ENCODE data around the gene OR2AJ1.

OR2AJ1 gene

DNA sequence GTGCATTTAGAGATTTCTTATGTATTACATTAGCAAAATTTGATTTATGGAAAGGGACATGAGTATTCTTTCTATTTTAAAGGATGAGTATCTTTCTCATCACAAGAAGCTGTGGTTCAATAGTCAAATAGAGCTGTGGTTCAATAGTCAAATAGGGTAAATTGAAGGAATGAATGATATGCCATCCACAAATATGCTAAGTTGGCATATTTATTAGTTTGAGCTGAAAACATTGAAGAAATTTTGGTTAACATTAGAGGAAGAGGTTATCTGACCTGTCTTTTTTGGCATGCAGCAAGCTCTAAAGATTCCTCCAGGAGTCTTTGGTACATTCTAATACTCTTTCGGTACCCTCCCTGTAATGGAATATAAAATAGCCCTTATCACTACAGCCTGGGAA, 28.7 kb downstream of the OR2AJ1 start:
- H3K4me1 ChIP-seq (ENCODE audit: control insufficient read depth, low read length), result no peaks in the 10 kb centered on the region
- no peaks in the 10 kb centered on the region for H3K9me3 ChIP-seq (ENCODE audit: control insufficient read depth, insufficient read depth, low read length)
- H3K4me3 ChIP-seq (ENCODE audit: low read length), result no peak overlapping the region
- H3F3A ChIP-seq (ENCODE audit: control insufficient read depth, insufficient read depth), result no peaks in the 10 kb centered on the region
- H3K27ac ChIP-seq (ENCODE audit: low read depth, low read length), result no peak overlapping the region
- TF ChIP-seq, protein P1, sequence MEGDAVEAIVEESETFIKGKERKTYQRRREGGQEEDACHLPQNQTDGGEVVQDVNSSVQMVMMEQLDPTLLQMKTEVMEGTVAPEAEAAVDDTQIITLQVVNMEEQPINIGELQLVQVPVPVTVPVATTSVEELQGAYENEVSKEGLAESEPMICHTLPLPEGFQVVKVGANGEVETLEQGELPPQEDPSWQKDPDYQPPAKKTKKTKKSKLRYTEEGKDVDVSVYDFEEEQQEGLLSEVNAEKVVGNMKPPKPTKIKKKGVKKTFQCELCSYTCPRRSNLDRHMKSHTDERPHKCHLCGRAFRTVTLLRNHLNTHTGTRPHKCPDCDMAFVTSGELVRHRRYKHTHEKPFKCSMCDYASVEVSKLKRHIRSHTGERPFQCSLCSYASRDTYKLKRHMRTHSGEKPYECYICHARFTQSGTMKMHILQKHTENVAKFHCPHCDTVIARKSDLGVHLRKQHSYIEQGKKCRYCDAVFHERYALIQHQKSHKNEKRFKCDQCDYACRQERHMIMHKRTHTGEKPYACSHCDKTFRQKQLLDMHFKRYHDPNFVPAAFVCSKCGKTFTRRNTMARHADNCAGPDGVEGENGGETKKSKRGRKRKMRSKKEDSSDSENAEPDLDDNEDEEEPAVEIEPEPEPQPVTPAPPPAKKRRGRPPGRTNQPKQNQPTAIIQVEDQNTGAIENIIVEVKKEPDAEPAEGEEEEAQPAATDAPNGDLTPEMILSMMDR (IDR thresholded peaks at IDR 0.05; ENCODE audit: low read depth, low read length, poor library complexity, severe bottlenecking), result no peak
- TF ChIP-seq EZH2phosphoT487 (IDR thresholded peaks at IDR 0.05; ENCODE audit: borderline replicate concordance, low read length), result no peak
- H3K27me3 ChIP-seq (ENCODE audit: control insufficient read depth, low read length), result no peaks in the 10 kb centered on the region
- no peaks in the 10 kb centered on the region for H3K36me3 ChIP-seq (ENCODE audit: control insufficient read depth, low read length)
- no peak overlapping the region for H3K4me2 ChIP-seq (ENCODE audit: low read length)
- no peaks in the 10 kb centered on the region for H3K79me2 ChIP-seq (ENCODE audit: control insufficient read depth, low read length)
- no peaks in the 10 kb centered on the region for H3K9me2 ChIP-seq (replicated peaks; ENCODE audit: control insufficient read depth, low read length)
- H4K20me1 ChIP-seq (ENCODE audit: control insufficient read depth, insufficient read depth, low read depth, low read length), result no peaks in the 10 kb centered on the region

DNA sequence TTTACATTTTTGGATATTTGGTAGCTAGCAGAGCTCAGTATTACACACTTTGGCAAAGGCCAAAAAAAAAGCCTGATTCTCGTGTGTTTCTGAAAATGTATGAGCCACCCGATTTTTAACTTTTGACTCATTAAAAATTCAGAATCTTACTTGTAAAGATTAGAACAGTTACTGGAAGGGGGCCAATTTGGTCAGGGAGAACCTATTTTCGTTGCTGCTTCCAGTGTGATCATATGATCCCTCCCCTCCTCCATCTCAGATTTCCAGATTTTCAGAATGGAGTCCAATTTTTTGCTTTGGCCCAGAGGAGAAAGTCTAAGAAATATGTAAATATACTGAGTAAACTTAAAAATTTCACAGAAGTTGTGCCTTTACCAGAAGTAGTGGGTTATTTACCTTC, 37.1 kb downstream of the OR2AJ1 start:
- Histone ChIP-seq H3K9me3 (ENCODE audit: control insufficient read depth, insufficient read depth, low read length) (no peaks in the 10 kb centered on the region), H4K20me1 (ENCODE audit: control insufficient read depth, insufficient read depth, low read depth, low read length) (no peaks in the 10 kb centered on the region)
- TF ChIP-seq EZH2phosphoT487 (IDR thresholded peaks at IDR 0.05; ENCODE audit: borderline replicate concordance, low read length), result no peak
- TF ChIP-seq, protein P1 (IDR thresholded peaks at IDR 0.05; ENCODE audit: low read depth, low read length, poor library complexity, severe bottlenecking), result no peak

DNA sequence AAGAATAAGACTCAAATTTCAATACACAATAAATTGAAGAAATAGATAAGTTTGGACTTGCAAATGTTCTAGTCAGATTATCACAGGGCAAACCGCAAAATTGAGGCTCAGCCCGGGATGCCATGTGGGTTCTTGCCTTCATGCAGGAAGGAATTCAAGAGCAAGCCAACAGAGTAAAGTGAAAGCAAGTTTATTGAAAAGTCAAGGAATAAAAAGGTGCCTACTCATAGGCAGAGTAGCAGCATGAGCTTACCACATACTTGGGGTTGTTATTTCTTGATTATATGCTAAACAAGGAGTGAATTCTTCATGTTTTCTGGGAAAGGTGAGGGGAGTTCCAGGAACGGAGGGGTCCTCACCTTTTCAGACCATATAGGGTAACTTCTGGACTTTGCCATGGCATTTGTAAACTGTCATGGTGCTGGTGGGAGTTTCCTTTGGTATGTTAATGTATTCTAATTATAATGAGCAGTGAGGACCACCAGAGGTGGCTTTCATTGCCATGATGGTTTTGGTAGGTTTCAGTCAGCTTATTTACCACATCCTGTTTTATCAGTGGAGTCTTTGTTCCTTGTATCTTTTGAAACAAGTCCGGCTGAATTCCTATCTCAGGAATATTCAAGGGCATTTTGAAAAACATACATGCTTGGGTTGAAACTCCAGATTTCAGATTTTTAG, 38.4 kb downstream of the OR2AJ1 start:
- H3K27ac ChIP-seq (ENCODE audit: low read depth, low read length), result no peak overlapping the region
- no peaks in the 10 kb centered on the region for H3K9me2 ChIP-seq (replicated peaks; ENCODE audit: control insufficient read depth, low read length)
- no peaks in the 10 kb centered on the region for H3K79me2 ChIP-seq (ENCODE audit: control insufficient read depth, low read length)
- H3K4me3 ChIP-seq (ENCODE audit: low read length), result no peak overlapping the region
- TF ChIP-seq, protein P1 (IDR thresholded peaks at IDR 0.05; ENCODE audit: low read depth, low read length, poor library complexity, severe bottlenecking), result no peak
- TF ChIP-seq EZH2phosphoT487 (IDR thresholded peaks at IDR 0.05; ENCODE audit: borderline replicate concordance, low read length), result no peak
- H3K36me3 ChIP-seq (ENCODE audit: control insufficient read depth, low read length), result no peaks in the 10 kb centered on the region
- peaks cover 25% of the 10 kb centered on the region for H3K4me1 ChIP-seq (ENCODE audit: control insufficient read depth, low read length)
- peaks cover 5% of the 10 kb centered on the region; the same call in 1 of the 2 replicates for H3F3A ChIP-seq (ENCODE audit: control insufficient read depth, insufficient read depth)
- H3K9me3 ChIP-seq (ENCODE audit: control insufficient read depth, insufficient read depth, low read length), result no peaks in the 10 kb centered on the region
- H4K20me1 ChIP-seq (ENCODE audit: control insufficient read depth, insufficient read depth, low read depth, low read length), result no peaks in the 10 kb centered on the region
- no peak overlapping the region for H3K4me2 ChIP-seq (ENCODE audit: low read length)
- H3K27me3 ChIP-seq (ENCODE audit: control insufficient read depth, low read length), result no peaks in the 10 kb centered on the region

More for the DNA sequence above, 37.1 kb downstream of the OR2AJ1 start:
- H3K27ac ChIP-seq (ENCODE audit: low read depth, low read length), result no peak overlapping the region
- no peaks in the 10 kb centered on the region for H3K79me2 ChIP-seq (ENCODE audit: control insufficient read depth, low read length)
- no peaks in the 10 kb centered on the region for H3K9me2 ChIP-seq (replicated peaks; ENCODE audit: control insufficient read depth, low read length)
- no peaks in the 10 kb centered on the region for H3K27me3 ChIP-seq (ENCODE audit: control insufficient read depth, low read length)
- peaks cover 17% of the 10 kb centered on the region for H3K4me1 ChIP-seq (ENCODE audit: control insufficient read depth, low read length)
- peaks cover 5% of the 10 kb centered on the region; the same call in 1 of the 2 replicates for H3F3A ChIP-seq (ENCODE audit: control insufficient read depth, insufficient read depth)
- no peaks in the 10 kb centered on the region for H3K36me3 ChIP-seq (ENCODE audit: control insufficient read depth, low read length)
- H3K4me2 ChIP-seq (ENCODE audit: low read length), result no peak overlapping the region
- H3K4me3 ChIP-seq (ENCODE audit: low read length), result no peak overlapping the region
